GM12878 (cell line): Measurements from ENCODE around the gene DCC. TPM values are rescaled to one million over a fixed set of nuclear protein-coding genes. Genes with fewer than 3 reads are reported as not detected.

Experiments used
- ATAC-seq: fragments of 200-7000 bp; cut with Tn5 transposase; 3 replicates; pipeline ENCODE4 v1.9.1; 2020; ENCODE audit warnings: mild to moderate bottlenecking, moderate library complexity
- BruUV-seq: library from RNA; stranded (reverse); fragments of 400-500 nt; replicated peaks from 2 replicates; lab custom pipeline; 2021; lab: Mats Ljungman, UMichigan
- CTCF ChIA-PET: fragments of 300-600 bp; sonication (Branson Sonifier 250); formaldehyde crosslinking; extraction: SDS; loops from one replicate; lab custom pipeline; 2021; ENCODE audit warnings: inconsistent platforms; lab: Yijun Ruan, JAX
- POLR2A ChIA-PET: fragments of 350-600 bp; formaldehyde crosslinking; extraction: SDS; loops from one replicate; lab custom pipeline; 2021; ENCODE audit warnings: inconsistent platforms; lab: Charles Lee
- RAD21 ChIA-PET: fragments of 300-600 bp; sonication (Branson Sonifier 250); formaldehyde crosslinking; loops from one replicate; lab custom pipeline; 2023; ENCODE audit warnings: antibody characterized with exemption; ENCODE audit not compliant: unreplicated experiment; lab: Charles Lee
- SMC1A ChIA-PET: fragments of 300-600 bp; sonication (Branson Sonifier 250); formaldehyde crosslinking; loops from one replicate; lab custom pipeline; 2023; ENCODE audit not compliant: unreplicated experiment, uncharacterized antibody; lab: Charles Lee
- DNase-seq: peaks from one replicate; pipeline ENCODE4 v3.0.0-alpha.2; 2011; ENCODE audit warnings: low read depth, low spot score
- FAIRE-seq: peaks from 3 replicates; lab custom pipeline; 2011; peaks lifted over from hg19 to GRCh38; lab: Jason Lieb, UNC
- H2AFZ ChIP-seq: 2 replicates; pipeline ENCODE4 v1.6.0; 2011; ENCODE audit warnings: low read depth, low read length, control low read depth; ENCODE audit not compliant: control insufficient read depth
- H3K27ac ChIP-seq: 2 replicates; pipeline ENCODE4 v1.5.1; 2011; ENCODE audit warnings: control low read depth; ENCODE audit not compliant: control insufficient read depth, insufficient read depth
- H3K27me3 ChIP-seq, 2 experiments: replicated peaks in 1 of 2; 2 replicates each; pipeline versions ENCODE4 v1.6.0 to v1.6.1; 2011; ENCODE audit warnings: low read length in 1 of 2; ENCODE audit not compliant: control insufficient read depth in 2 of 2, insufficient read depth in 2 of 2
- H3K36me3 ChIP-seq, 2 experiments: 2 replicates each; pipeline ENCODE4 v1.5.1; 2011; ENCODE audit warnings: low read length in 1 of 2; ENCODE audit not compliant: control insufficient read depth in 2 of 2, insufficient read depth in 2 of 2
- H3K4me1 ChIP-seq: 2 replicates; pipeline ENCODE4 v1.6.1; 2011; ENCODE audit warnings: mild to moderate bottlenecking, low read length, moderate library complexity, mixed read lengths; ENCODE audit not compliant: control insufficient read depth, insufficient read depth
- H3K4me2 ChIP-seq: 2 replicates; pipeline ENCODE4 v1.6.0; 2011; ENCODE audit warnings: control low read depth; ENCODE audit not compliant: control insufficient read depth, insufficient read depth
- H3K4me3 ChIP-seq: fragments of 200-600 bp; sonication (generic); 2 replicates; pipeline ENCODE4 v1.5.1; 2016
- H3K79me2 ChIP-seq: 2 replicates; pipeline ENCODE4 v1.6.0; 2011; ENCODE audit warnings: low read length; ENCODE audit not compliant: control insufficient read depth, insufficient read depth
- H3K9ac ChIP-seq: 2 replicates; pipeline ENCODE4 v1.8.0; 2011; ENCODE audit warnings: low read length, control low read depth, mixed read lengths; ENCODE audit not compliant: control insufficient read depth, insufficient read depth
- H3K9me3 ChIP-seq: replicated peaks from 3 replicates; pipeline ENCODE4 v1.5.1; 2011; ENCODE audit warnings: mild to moderate bottlenecking, low read length; ENCODE audit not compliant: control insufficient read depth, insufficient read depth
- H4K20me1 ChIP-seq: 2 replicates; pipeline ENCODE4 v1.6.0; 2011; ENCODE audit not compliant: control insufficient read depth, insufficient read depth
- EP300 ChIP-seq, 2 experiments: fragments of 150-350 bp in 1 of 2; IDR thresholded peaks; 2 replicates each; pipeline ENCODE4 v1.6.1; 2011 to 2012; ENCODE audit warnings: low read depth in 2 of 2, low read length in 2 of 2, borderline replicate concordance in 1 of 2, improper control_type of control experiment in 1 of 2, inconsistent platforms in 1 of 2; ENCODE audit not compliant: control insufficient read depth in 1 of 2
- FOS ChIP-seq: IDR thresholded peaks from 3 replicates; pipeline ENCODE4 v1.6.1; 2011; ENCODE audit warnings: borderline replicate concordance; ENCODE audit not compliant: insufficient read length; ENCODE audit errors: extremely low read depth
- HDAC6 ChIP-seq: fragments of 200-600 bp; sonication (generic); IDR thresholded peaks from one replicate; pipeline ENCODE4 v1.8.0; 2017; ENCODE audit warnings: antibody characterized with exemption; ENCODE audit not compliant: unreplicated experiment
- HDGF ChIP-seq: fragments of 450-650 bp; IDR thresholded peaks from 2 replicates; pipeline ENCODE4 v1.6.1; 2016; ENCODE audit warnings: antibody characterized with exemption
- IKZF2 ChIP-seq, 2 experiments: fragments of 450-650 bp; IDR thresholded peaks; 2 replicates each; pipeline ENCODE4 v1.6.1; 2017; ENCODE audit warnings: mild to moderate bottlenecking in 2 of 2, moderate library complexity in 2 of 2
- IRF3 ChIP-seq: fragments of 450-650 bp; IDR thresholded peaks from 2 replicates; pipeline ENCODE4 v1.6.1; 2014; ENCODE audit warnings: mild to moderate bottlenecking
- IRF4 ChIP-seq: IDR thresholded peaks from 2 replicates; pipeline ENCODE4 v1.6.1; 2011; ENCODE audit warnings: low read depth, low read length
- JUND ChIP-seq: IDR thresholded peaks from 2 replicates; pipeline ENCODE4 v1.6.1; 2012; ENCODE audit warnings: low read depth, mild to moderate bottlenecking, low read length, improper control_type of control experiment, moderate library complexity
- RFX5 ChIP-seq: IDR thresholded peaks from 2 replicates; pipeline ENCODE4 v1.6.1; 2011; ENCODE audit warnings: low read depth, low read length, improper control_type of control experiment
- SREBF1 ChIP-seq: IDR thresholded peaks from 2 replicates; pipeline ENCODE4 v1.6.1; 2012; ENCODE audit warnings: mild to moderate bottlenecking, low read length
- SRF ChIP-seq, 2 experiments: IDR thresholded peaks; 2 replicates each; pipeline ENCODE4 v1.6.1; 2011; ENCODE audit warnings: low read depth in 2 of 2, low read length in 2 of 2, mild to moderate bottlenecking in 1 of 2, moderate library complexity in 1 of 2
- ZBED1 ChIP-seq: IDR thresholded peaks from 2 replicates; pipeline ENCODE4 v1.6.1; 2016; ENCODE audit warnings: borderline replicate concordance
- ZSCAN29 ChIP-seq: fragments of 450-650 bp; IDR thresholded peaks from 2 replicates; pipeline ENCODE4 v1.6.1; 2017; ENCODE audit warnings: mild to moderate bottlenecking, moderate library complexity
- WGBS: methylation state at CpG from one replicate; pipeline ENCODE4 v1.1.6; 2016; ENCODE audit warnings: low lambda C conversion rate; ENCODE audit not compliant: insufficient replicate concordance, insufficient coverage; ENCODE audit errors: missing lambda C conversion rate; 5-methylcytosine and 5-hydroxymethylcytosine counted together
- in situ Hi-C: fragments of 300-500 bp; cut with MboI; formaldehyde crosslinking; loops from 9 replicates; pipeline ENCODE4 v1.14.3; 2018; ENCODE audit warnings: mixed read lengths
- intact Hi-C: fragments of 100-400 bp; cut with micrococcal nuclease; formaldehyde crosslinking; loops from one replicate; pipeline ENCODE4 v1.14.2; 2022; ENCODE audit not compliant: unreplicated experiment
- polyA plus RNA-seq, 11 experiments: library from polyadenylated mRNA; depleted of rRNA in 4 of 11; unstranded in 6 of 11; stranded (reverse) in 5 of 11; fragments of >200 nt; fragmentation: Nextera tagmentation in 4 of 11; fragmentation: Illumina TruSeq in 1 of 11; extraction: Ambion mirVana in 4 of 11; extraction: Trizol in 1 of 11; gene quantifications; 1 replicate in 1 of 11; 2 replicates in 10 of 11; pipeline versions ENCODE4 v1.2.1 to v1.2.3, GENCODE V29; 2011 to 2016; ENCODE audit warnings: inconsistent platforms in 2 of 11, missing spikeins in 2 of 11, low read depth in 1 of 11
- total RNA-seq, 4 experiments: library from RNA; depleted of rRNA in 3 of 4; stranded (reverse); fragments of >200 nt in 3 of 4; fragmentation: Illumina TruSeq in 1 of 4; extraction: Trizol in 1 of 4; gene quantifications; 2 replicates each; pipeline versions ENCODE4 v1.2.1 to v1.2.3, GENCODE V29; 2013 to 2021

The DCC gene
- total and polyA plus RNA-seq, 10 of the 15 experiments (the other 5 are each of a cell fraction or from before 2014, with no cell fraction given) = 0.01 TPM; not detected in 9

GRCh38 chr18:52738946-52739345 is 398.9 kb downstream of the DCC start:
- H3K9me3 ChIP-seq = no peaks in the 10 kb centered on the region
- ChIA-PET CTCF (no interaction called here), RAD21 (no interaction called here), SMC1A (interaction anchor here (1.1 kb wide), 1 partner anchor 18 kb away, joined by 3 read pairs; no protein-coding TSS in a partner anchor), POLR2A (no interaction called here)
- WGBS = 30% methylated on average over 5 of the region's 5 CpGs
- ATAC-seq (no peak), FAIRE-seq (no peak), DNase-seq (no peak)
- H3K79me2 ChIP-seq = no peaks in the 10 kb centered on the region
- no peak overlapping the region for H3K4me2 ChIP-seq
- no peaks in the 10 kb centered on the region for H3K4me1 ChIP-seq
- H3K9ac ChIP-seq = no peak overlapping the region
- no peaks in the 10 kb centered on the region for H3K36me3 ChIP-seq
- H3K27ac ChIP-seq = no peak overlapping the region
- BruUV-seq = no TSS peak
- H3K4me3 ChIP-seq = no peak overlapping the region
- TF ChIP-seq SRF (IDR thresholded peaks at IDR 0.05; ENCODE audit: low read depth in 2 of 2, low read length in 2 of 2) = no peak
- TF ChIP-seq IRF3 = no peak
- no peak for TF ChIP-seq FOS
- TF ChIP-seq SREBF1 = no peak
- TF ChIP-seq HDGF = no peak
- no peak for TF ChIP-seq JUND
- no peak for TF ChIP-seq IRF4
- no peaks in the 10 kb centered on the region for H3K27me3 ChIP-seq
- intact Hi-C loops = no loop called here
- no peaks in the 10 kb centered on the region for H4K20me1 ChIP-seq
- in situ Hi-C loops = no loop called here
- H2AFZ ChIP-seq = no peak overlapping the region

GRCh38 chr18:52746986-52747385 is 407.0 kb downstream of the DCC start:
- DNase-seq (no peak), FAIRE-seq (no peak), ATAC-seq (no peak)
- BruUV-seq = no TSS peak
- TF ChIP-seq HDAC6 (no peak), ZSCAN29 (no peak), IKZF2 (IDR thresholded peaks at IDR 0.05) (no peak), EP300 (IDR thresholded peaks at IDR 0.05; ENCODE audit: borderline replicate concordance in 1 of 2, control insufficient read depth in 1 of 2, low read depth in 2 of 2, low read length in 2 of 2) (no peak), ZBED1 (no peak), RFX5 (no peak)
- Histone ChIP-seq H3K4me1 (no peaks in the 10 kb centered on the region), H3K27ac (no peak overlapping the region), H3K9ac (no peak overlapping the region), H3K4me2 (no peak overlapping the region), H2AFZ (no peak overlapping the region), H3K4me3 (no peak overlapping the region), H3K27me3 (no peaks in the 10 kb centered on the region), H3K36me3 (no peaks in the 10 kb centered on the region), H3K9me3 (no peaks in the 10 kb centered on the region; the same call in 2 of the 3 replicates), H3K79me2 (no peaks in the 10 kb centered on the region), H4K20me1 (no peaks in the 10 kb centered on the region)
- ChIA-PET RAD21 (no interaction called here), CTCF (no interaction called here), POLR2A (no interaction called here), SMC1A (no interaction called here)
- intact Hi-C loops (no loop called here), in situ Hi-C loops (no loop called here)
- WGBS = 50% methylated on average over 2 of the region's 2 CpGs
